ENCODE data around the gene ITIH4.

ITIH4 gene

GRCh38 chr3:52798376-52798977 lies 32.0 kb downstream of the ITIH4 start:
- DNase-seq (ENCODE audit: low spot score): no peak

- DNase-seq (ENCODE audit: low spot score): no peak
Observed at GRCh38 chr3:52796411-52796810, 34.1 kb downstream of the ITIH4 start.

GRCh38 chr3:52795298-52795900 lies 35.1 kb downstream of the ITIH4 start:
- DNase-seq (ENCODE audit: low spot score): no peak

GRCh38 chr3:52794612-52795099 lies 35.8 kb downstream of the ITIH4 start, which contains the start of gene ITIH3:
ITIH3 (plus strand) TSS chr3:52794796; CDS start chr3:52794804, 8 bp downstream.
- DNase-seq (ENCODE audit: low spot score): no peak

GRCh38 chr3:52793702-52794611 lies 36.5 kb downstream of the ITIH4 start:
- no peak for DNase-seq (ENCODE audit: low spot score)

- DNase-seq (ENCODE audit: low spot score): no peak
Observed at GRCh38 chr3:52792961-52793695, 37.3 kb downstream of the ITIH4 start.

GRCh38 chr3:52792413-52792812 lies 38.1 kb downstream of the ITIH4 start:
- no peak for DNase-seq (ENCODE audit: low spot score)

- no peak for DNase-seq (ENCODE audit: low spot score)
Observed at GRCh38 chr3:52791928-52792327, 38.5 kb downstream of the ITIH4 start.

- DNase-seq (ENCODE audit: low spot score): no peak
Observed at GRCh38 chr3:52791366-52791765, 39.1 kb downstream of the ITIH4 start.

GRCh38 chr3:52790741-52791140 lies 39.7 kb downstream of the ITIH4 start:
- no peak for DNase-seq (ENCODE audit: low spot score)

- DNase-seq (ENCODE audit: low spot score): no peak
Observed at GRCh38 chr3:52790337-52790736, 40.1 kb downstream of the ITIH4 start.

GRCh38 chr3:52789746-52790040 lies 40.8 kb downstream of the ITIH4 start:
- no peak for DNase-seq (ENCODE audit: low spot score)

- no peak for DNase-seq (ENCODE audit: low spot score)
Observed at GRCh38 chr3:52788890-52789745, 41.4 kb downstream of the ITIH4 start.

GRCh38 chr3:52787672-52788625 lies 42.5 kb downstream of the ITIH4 start:
- DNase-seq (ENCODE audit: low spot score): no peak

- DNase-seq (ENCODE audit: low spot score): no peak
Observed at GRCh38 chr3:52787246-52787645, 43.2 kb downstream of the ITIH4 start.

- no peak for DNase-seq (ENCODE audit: low spot score)
Observed at GRCh38 chr3:52786330-52787215, 43.9 kb downstream of the ITIH4 start.

- no peak for DNase-seq (ENCODE audit: low spot score)
Observed at GRCh38 chr3:52784931-52785590, 45.4 kb downstream of the ITIH4 start.

- DNase-seq (ENCODE audit: low spot score): no peak
Observed at GRCh38 chr3:52784021-52784621, 46.4 kb downstream of the ITIH4 start.
